Right lobe of liver (tissue), 6 donors: ENCODE data around the gene GPR183. TPM values are rescaled to one million over a fixed set of nuclear protein-coding genes. Genes with fewer than 3 reads are reported as not detected.

Source experiments
- ATAC-seq, 4 donors: fragments of 200-7000 bp; cut with Tn5 transposase; one replicate each; pipeline ENCODE4 v1.9.1; 2020; ENCODE audit warnings: mild to moderate bottlenecking in 4 of 4, moderate library complexity in 4 of 4
- DNase-seq, 3 donors: peaks; one replicate each; pipeline ENCODE4 v3.0.0-alpha.2; 2020
- H3K27ac ChIP-seq, 3 donors: fragments of 200-600 bp; one replicate each; pipeline ENCODE4 v1.8.0; 2022
- H3K27me3 ChIP-seq, 2 donors: fragments of 200-600 bp; one replicate each; pipeline ENCODE4 v1.8.0; 2022
- H3K36me3 ChIP-seq, 4 donors: fragments of 200-600 bp; sonication (generic) in 1 of 4; one replicate each; pipeline versions ENCODE4 v1.5.1 to v1.8.0; 2017 to 2022; ENCODE audit warnings: control low read depth in 1 of 4
- H3K4me1 ChIP-seq, 4 donors: fragments of 200-600 bp; sonication (generic) in 1 of 4; one replicate each; pipeline versions ENCODE4 v1.5.1 to v1.8.0; 2017 to 2022; ENCODE audit warnings: control low read depth in 1 of 4
- H3K4me3 ChIP-seq, 3 donors: fragments of 200-600 bp; one replicate each; pipeline ENCODE4 v1.8.0; 2022
- H3K9me3 ChIP-seq, 4 donors: fragments of 200-600 bp; sonication (generic) in 1 of 4; one replicate each; pipeline versions ENCODE4 v1.5.1 to v1.8.0; 2017 to 2022; ENCODE audit warnings: control low read depth in 1 of 4
- CTCF ChIP-seq, 4 donors: fragments of 200-600 bp in 3 of 4; fragments of 450-650 bp in 1 of 4; IDR thresholded peaks; one replicate each; pipeline versions ENCODE4 v1.5.1 to v1.8.0; 2016 to 2022; ENCODE audit warnings: antibody characterized with exemption in 4 of 4, mild to moderate bottlenecking in 2 of 4
- POLR2A ChIP-seq: fragments of 450-650 bp; IDR thresholded peaks from one replicate; pipeline ENCODE4 v1.6.1; 2017; ENCODE audit warnings: antibody characterized with exemption, mild to moderate bottlenecking
- WGBS: methylation state at CpG from one replicate; pipeline ENCODE4 v1.1.6; 2018; ENCODE audit warnings: low coverage, low lambda C conversion rate; ENCODE audit not compliant: insufficient coverage; ENCODE audit errors: missing lambda C conversion rate; 5-methylcytosine and 5-hydroxymethylcytosine counted together
- intact Hi-C, 2 donors: fragments of 100-400 bp; cut with DNase I; formaldehyde crosslinking; loops; one replicate each; pipeline versions ENCODE4 v1.11.2 to v1.14.1; 2022
- microRNA counts: library from miRNA; unstranded; fragments of <30 nt; microRNA quantifications from one replicate; lab custom pipeline; 2016
- microRNA-seq, 2 donors: library from miRNA; unstranded; fragments of <30 nt; microRNA quantifications; one replicate each; pipeline ENCODE4, GENCODE V29; 2019 to 2020
- small RNA-seq, 2 experiments: library from RNA; depleted of rRNA; stranded (forward); fragments of <200 nt; gene quantifications; one replicate each; pipeline ENCODE3, GENCODE V24; 2016
- total RNA-seq, 6 experiments: library from RNA; depleted of rRNA in 2 of 6; stranded (reverse); fragments of >200 nt in 2 of 6; fragmentation: NEBNext Ultra II Directional in 3 of 6; extraction: Animal tissue kit (Norgen Biotek cat#: 25700) in 3 of 6; gene quantifications; one replicate each; pipeline versions ENCODE4 v1.1.0 to v1.2.4, GENCODE V29; 2016 to 2023
- donor health status: DM: no; HTN: yes; CAD: no.
- donor health status: DM: no; HTN: no; CAD: no.
- donor health status: DM: no; HTN: no; CAD: no.
- donor health status: DM: no; HTN: yes; CAD: no.
- donor health status: DM: no; HTN: yes; CAD: no.

Gene GPR183
- total RNA-seq, 6 experiments from 2014 or later, result 0.26 to 3.2 (median 1.0) TPM

DNA sequence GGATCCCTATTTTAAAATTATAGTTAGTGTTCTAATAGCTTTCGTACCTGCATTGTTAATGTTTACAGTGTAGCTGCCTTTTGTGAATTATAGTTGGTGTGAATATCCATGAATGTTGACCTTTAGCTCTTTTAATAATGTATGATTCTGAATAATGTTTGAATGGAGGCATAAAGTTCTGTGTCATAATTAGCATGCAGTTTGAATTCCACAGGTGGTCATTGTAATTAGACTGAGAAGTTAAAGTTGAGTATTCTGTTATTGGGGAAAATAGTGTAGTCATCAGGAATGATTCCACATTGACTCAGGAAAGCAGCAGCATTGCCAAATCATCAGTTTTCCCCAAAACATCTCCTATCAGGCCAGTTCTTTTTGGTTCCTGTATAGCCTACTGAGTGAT lies 61.1 kb downstream of the GPR183 start:
- H3K27me3 ChIP-seq, result no peaks in the 10 kb centered on the region
- WGBS, result 100% methylated on average over 1 of the region's 1 CpG
- no peaks in the 10 kb centered on the region for H3K9me3 ChIP-seq
- TF ChIP-seq POLR2A (no peak), CTCF (IDR thresholded peaks at IDR 0.05) (no peak)
- DNase-seq (no peak), ATAC-seq (no peak)
- intact Hi-C loops, result no loop called here
- no peak overlapping the region for H3K27ac ChIP-seq
- H3K36me3 ChIP-seq, result peaks cover 0 to 3% (median 1%) of the 10 kb centered on the region in 4 donors
- no peaks in the 10 kb centered on the region for H3K4me1 ChIP-seq
- H3K4me3 ChIP-seq, result no peak overlapping the region

MicroRNA genes within 50 kb of the gene (microRNA counts, 767-probe panel; counts per million panel counts)
- microRNA hsa-miR-623 (lab: Ali Mortazavi, UCI), result 237 counts per million

Small RNA genes lying within 50 kb of the gene (microRNA-seq; reads per million reads assigned to microRNA genes)
- 0 reads per million in 2 donors for gene MIR623

Small RNA genes lying within 50 kb of the gene (small RNA-seq; reads per million reads assigned to genes)
- 0 reads per million in 2 experiments for gene MIR623

Other genes starting within 250 kb of the GPR183 start
- 10 to 100 TPM; 30.2 to 45.0 (median 37.0) TPM for gene UBAC2, start 106.5 kb downstream of the GPR183 start, total RNA-seq
- gene GPR18, start 49.0 kb downstream of the GPR183 start, total RNA-seq, result under 1 TPM in 2 of 6 experiments, not detected in 4; 0.13 to 0.17 TPM
- gene TM9SF2, start 194.1 kb upstream of the GPR183 start, total RNA-seq, result 100 to 1,000 TPM in 1 of 6 experiments, 10 to 100 TPM in 5; 83.6 to 102 (median 92.2) TPM